Right lobe of liver (tissue), 4 donors: ENCODE results near the gene BOLA1.

Experiments used
- CTCF ChIP-seq, 4 donors: fragments of 200-600 bp in 3 of 4; fragments of 450-650 bp in 1 of 4; IDR thresholded peaks; one replicate each; pipeline versions ENCODE4 v1.5.1 to v1.8.0; 2016 to 2022; ENCODE audit warnings: antibody characterized with exemption in 4 of 4, mild to moderate bottlenecking in 2 of 4
- POLR2A ChIP-seq: fragments of 450-650 bp; IDR thresholded peaks from one replicate; pipeline ENCODE4 v1.6.1; 2017; ENCODE audit warnings: antibody characterized with exemption, mild to moderate bottlenecking
- donor health status: DM: no; HTN: no; CAD: no.
- donor health status: DM: no; HTN: no; CAD: no.
- donor health status: DM: no; HTN: yes; CAD: no.

- TF ChIP-seq CTCF (IDR thresholded peaks at IDR 0.05), result peak in 1 of 4 donors; percentile 9
- TF ChIP-seq POLR2A, result peak; percentile 95
Measured at GRCh38 chr1:149927563-149928400, 28.4 kb downstream of the BOLA1 start, which contains the start of gene SF3B4.
